Left renal pelvis (tissue), 4 donors: ENCODE data around the gene MYO18A. TPM values are rescaled to one million over a fixed set of nuclear protein-coding genes. Genes with fewer than 3 reads are reported as not detected.
"Not testable (repeated sequence)": the region's sequence is repeated elsewhere in the genome, so short reads cannot be mapped to it uniquely, and the experiment has no call there.

ENCODE experiments used
- DNase-seq, 4 donors: peaks; one replicate each; pipeline ENCODE4 v3.0.0-alpha.2; 2013; ENCODE audit warnings: low read depth in 4 of 4, low spot score in 3 of 4
- polyA plus RNA-seq, 4 donors: library from polyadenylated mRNA; unstranded; fragments of 120-200 nt; gene quantifications; one replicate each; pipeline ENCODE4 v1.2.1, GENCODE V29; 2013; ENCODE audit not compliant: insufficient read length in 4 of 4

The MYO18A gene
- polyA plus RNA-seq, 4 donors, result 28.7 to 52.8 (median 38.9) TPM

DNA sequence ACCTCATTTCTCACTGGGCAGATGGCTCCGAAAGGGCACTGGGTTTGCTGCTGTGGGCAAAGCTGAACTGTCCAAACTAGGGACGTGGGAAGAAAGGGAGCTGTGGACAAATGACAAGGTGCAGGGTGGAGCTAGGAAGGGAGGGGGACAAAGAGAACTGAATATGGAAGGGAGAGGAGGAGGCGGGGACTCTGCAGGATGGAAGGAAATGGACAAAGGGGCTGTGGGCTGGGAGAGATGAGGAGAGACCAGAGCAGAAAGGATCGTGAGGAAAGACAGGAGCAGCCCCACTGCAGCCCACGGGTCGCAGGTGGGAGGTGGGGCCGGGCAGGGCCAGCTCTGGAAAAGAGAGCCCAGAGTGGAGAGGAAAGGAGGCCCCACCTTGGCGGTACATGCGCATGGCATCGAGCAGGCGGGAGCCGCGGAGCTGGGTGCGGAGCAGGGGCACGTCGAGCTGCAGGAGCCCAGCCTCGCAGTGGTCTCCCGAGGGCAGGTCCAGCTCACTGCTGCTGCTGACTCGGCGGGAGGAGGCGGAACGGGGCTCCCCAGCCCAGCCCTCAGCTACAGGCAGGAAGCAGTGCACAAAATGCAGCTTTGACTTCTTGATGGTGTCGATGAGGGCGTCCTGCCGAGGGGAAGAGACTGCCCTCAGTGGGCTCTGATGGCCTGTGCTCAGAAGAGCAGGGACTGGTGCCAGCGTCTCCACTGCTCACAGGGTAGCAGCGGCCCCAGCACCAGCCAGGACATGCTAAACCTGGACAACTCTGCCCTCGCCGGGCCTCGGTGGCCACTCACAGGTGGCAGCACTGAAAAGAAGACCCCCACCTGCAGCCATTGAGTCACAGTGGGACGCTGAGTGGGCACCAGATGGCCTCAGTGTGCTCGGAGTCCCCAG lies 70.5 kb downstream of the MYO18A start:
- DNase-seq, result no peak

GRCh38 chr17:29108823-29109476 lies 71.2 kb downstream of the MYO18A start:
- no peak for DNase-seq

- no peak for DNase-seq
Observed at GRCh38 chr17:29107933-29108822, 72.0 kb downstream of the MYO18A start.

- DNase-seq, result no peak
Observed at GRCh38 chr17:29107084-29107483, 73.1 kb downstream of the MYO18A start.

GRCh38 chr17:29103341-29103740 lies 76.9 kb downstream of the MYO18A start:
- DNase-seq, result no peak

DNA sequence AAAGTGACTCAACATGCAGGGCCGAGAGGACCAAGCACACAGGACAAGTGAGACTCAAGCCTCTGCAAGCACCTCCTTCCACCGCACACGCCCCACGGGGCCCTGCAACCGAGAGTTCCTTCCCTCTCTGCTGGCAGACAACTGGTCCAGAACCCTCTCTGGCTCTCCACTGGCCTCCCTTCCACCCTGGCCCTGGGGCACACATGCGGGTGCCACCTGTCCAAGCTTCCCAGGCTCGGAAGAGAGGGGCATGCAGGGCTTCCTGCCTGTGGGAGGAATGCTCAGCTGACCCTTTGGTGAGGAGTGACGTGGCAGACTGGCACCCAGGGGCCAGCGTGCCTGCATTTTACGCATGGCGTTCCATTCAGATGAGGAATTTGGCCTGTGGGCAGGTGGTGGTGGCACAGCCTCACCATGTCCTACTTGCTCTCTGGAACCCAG lies 77.4 kb downstream of the MYO18A start:
- DNase-seq, result no peak

DNA sequence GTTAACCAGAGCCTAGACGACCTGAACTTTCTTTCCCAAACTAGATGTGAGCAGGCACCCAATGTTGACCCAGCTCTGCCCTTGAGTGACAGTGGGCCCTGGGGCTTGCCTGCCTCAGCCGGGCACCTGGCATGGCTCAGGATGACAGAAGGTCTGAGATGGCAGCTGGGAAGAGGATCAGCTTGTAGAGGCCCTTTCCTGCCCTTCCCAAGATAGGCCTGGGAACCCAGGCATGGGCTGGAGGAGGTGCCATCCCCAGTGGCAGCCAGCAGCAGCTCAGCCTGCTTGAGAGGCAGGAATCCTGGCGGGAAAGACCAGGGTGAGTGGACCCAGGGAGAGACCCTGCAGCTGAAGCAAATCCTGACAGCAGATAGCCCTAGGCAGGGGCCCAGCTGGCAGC lies 78.2 kb downstream of the MYO18A start:
- no peak for DNase-seq

GRCh38 chr17:29100296-29100695 lies 79.9 kb downstream of the MYO18A start:
- no peak for DNase-seq

DNA sequence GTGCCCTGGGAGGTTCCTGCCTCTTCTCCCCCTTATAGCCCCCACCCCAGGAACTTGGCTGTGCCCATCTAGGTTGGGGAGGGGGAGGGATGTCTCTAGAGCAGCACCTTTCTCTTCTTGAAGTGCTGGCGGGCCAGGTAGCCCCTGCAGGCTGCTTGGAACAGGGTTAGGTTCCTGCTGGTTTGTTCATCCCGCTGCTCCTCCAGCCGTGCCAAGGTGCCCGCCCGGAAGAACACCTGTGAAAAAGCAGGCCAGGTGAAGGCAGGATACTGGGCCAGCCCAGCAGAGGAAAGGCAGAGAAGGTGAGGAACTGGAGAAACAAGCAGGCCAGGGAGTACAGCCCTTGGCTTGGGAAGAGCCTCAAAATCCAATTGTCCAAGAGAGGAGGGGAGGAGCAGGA lies 80.7 kb downstream of the MYO18A start:
- DNase-seq, result no peak

DNA sequence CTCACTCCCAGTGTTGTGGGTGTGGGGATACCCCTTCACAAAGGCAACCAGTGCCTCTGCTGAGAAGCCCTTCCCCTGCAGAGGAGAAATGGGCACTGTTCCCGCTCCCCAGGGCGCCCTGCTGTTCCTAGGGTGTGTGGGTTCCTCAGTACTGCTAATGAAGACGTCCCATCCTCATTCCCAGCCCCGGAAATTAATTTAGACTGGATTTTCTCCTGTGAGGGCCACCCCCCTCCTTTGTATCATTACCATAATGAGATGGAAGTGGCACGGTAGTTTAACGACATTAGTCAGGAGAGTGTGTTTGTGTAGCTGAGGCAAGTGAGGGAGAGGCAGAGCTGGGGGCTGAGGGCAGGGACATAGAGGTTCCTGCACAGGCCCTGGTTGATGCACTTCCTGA lies 84.1 kb downstream of the MYO18A start:
- no peak for DNase-seq

DNA sequence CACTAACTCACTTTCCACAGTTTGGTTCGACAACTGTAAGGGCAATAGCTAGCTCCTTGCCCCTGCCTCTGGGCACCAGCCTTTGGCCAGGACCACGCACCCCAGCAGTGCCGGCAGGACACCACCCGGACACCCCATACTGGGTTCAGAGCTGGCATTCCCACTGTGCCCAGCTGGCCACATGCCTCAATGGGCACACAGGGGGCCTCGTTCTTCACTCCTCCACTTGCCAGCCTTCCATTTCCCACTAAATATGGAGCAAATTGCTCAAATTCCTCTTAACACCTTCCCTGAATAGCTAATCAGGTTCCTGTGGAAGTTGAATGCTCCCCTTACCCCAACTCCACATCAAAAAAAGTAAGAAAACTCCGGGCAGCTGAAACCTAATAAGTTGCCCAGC lies 84.8 kb downstream of the MYO18A start:
- no peak for DNase-seq

- no peak for DNase-seq
Observed at GRCh38 chr17:29094101-29094708, 86.0 kb downstream of the MYO18A start.

DNA sequence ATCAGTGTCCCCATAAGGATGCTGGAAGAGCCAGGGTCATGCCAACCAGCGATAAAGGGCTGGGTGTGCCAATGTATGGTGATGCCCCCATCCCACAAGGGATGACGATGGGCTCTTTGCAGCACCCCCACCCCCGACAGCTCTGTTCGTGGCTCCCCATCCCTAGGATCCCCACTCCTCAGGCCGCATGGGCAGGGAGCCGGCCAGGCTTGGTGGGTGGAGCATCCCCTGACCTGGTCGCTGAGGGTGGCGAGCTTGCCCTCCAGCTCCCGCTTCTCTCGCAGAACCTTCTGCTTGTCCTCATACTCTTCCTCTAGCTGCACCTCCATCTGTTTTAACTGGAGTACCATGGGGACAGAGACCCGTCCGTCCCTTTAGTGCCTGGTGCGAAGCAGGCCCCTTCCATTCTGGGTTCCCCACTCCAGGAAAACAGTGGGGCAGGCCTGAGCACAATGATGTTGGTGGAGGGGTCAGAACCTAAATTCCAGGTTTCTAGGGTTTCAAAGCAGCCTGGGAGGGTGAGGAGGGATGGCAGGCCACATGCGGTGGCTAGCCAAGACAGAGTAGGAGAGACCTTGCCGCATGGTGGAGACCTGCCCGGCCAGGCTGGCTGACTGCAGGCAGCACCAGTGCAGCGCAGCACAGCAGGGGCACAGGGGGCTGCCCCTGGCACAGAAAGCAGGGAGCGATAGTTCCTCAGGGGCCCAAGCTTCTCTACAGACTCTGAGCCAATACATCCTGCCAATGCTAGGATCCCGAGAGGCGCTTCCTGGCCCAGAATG lies 86.9 kb downstream of the MYO18A start:
- DNase-seq, result no peak

- DNase-seq, result no peak
Observed at GRCh38 chr17:29091606-29092289, 88.5 kb downstream of the MYO18A start.

DNA sequence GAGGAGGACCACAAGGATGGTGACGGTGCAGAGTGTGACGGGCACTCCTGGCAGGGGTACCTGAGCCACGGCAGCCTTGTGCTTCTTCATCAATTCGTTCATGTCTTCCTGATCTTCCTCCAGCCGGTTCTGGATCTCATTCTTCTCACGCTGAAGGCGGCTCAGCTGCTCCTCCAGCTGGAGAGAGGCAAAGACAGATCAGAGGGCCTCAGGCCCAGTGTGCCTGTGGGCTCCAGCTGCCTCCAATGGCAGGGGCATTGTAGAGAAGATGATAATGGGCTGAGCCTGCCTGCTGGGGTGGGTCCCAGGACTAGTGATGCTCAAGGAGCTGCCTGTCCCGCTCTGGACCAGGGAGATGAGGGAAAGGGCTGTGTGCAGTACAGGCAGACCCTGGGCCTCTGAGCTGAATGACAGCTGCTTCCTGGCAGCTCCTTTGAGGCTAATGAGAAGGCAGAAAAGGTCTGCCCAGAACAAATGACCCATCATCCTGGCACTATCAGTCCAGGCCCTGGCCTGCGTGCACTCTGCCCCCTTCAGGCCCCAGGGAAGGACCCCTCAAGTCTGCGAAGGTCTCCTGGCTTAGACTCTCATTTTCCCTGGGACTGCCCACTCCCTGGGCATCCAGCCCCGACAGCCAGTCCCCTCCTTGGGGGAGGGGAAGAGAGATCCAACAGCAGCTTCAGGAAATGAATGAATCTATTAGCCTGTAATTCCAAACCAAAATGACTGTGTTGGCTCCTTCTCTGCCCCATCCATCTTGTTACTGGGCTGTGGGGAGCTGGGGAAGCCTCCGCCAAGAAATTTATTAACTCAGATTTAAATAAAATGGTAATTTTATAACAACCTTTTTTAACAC lies 89.2 kb downstream of the MYO18A start:
- no peak for DNase-seq

DNA sequence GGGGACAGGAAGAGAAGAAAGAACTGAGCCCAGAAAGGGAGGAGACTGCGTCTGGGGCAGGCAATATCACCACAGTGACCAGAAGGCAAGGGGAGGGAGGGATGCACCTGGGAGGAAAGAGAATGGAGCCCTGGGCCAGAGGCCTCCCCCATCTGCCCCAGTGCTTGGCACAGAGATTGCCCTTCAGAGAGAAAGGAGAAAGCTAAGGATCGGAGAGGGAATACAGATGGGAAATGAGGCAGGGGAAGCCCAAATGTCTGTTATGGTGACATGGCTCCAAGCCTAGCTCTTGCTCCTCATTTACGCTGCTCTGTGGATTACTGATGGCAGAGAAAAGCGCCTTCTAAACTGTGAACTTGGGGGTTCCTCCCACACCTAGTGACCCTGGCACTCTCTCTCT lies 90.1 kb downstream of the MYO18A start:
- no peak for DNase-seq

DNA sequence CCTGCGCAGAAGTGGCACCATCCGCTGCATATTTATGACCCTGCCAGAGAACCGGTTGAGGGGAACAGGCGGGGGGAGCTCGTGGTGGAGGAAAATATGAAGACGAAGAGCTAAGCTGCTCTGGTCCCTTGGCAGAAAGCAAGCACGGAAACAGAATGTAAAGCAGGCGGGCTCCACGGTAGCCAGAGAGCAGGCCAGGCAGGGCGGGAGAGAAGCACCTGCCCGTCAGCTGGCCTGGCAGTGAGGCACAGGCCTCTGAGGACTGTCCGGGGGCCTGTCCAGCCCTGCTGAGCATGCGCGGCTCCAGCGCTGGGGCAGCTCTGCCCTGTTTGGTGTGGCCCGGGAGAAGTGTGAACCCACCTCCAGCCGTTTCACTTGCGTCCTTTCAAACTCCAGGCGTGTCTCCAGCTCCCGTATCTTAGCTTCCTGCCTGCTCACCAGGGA lies 90.6 kb downstream of the MYO18A start:
- peak in 1 of 4 donors; percentile 23 for DNase-seq

DNA sequence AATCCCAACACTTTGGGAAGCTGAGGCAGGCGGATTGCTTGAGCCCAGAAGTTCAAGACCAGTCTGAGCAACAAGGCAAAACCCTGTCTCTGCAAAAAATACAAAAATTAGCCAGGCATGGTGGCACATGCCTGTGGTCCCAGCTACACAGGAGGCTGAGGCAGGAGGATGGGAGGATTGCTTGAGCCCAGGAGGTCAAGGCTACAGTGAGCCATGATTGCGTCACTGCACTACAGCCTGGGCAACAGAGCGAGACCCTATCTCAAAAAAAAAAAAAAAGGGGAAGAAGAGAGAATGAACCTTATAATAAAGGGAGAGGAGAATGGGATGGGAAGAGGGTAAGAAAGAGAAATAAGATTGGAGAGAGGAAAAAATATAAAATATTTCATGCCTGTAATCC lies 91.4 kb downstream of the MYO18A start:
- DNase-seq, result not testable (repeated sequence)
